Liver (tissue), 9 donors: ENCODE results near the gene GUCY1A2. TPM values are rescaled to one million over a fixed set of nuclear protein-coding genes. Genes with fewer than 3 reads are reported as not detected.
A peak's percentile ranks its signal among the peaks of the same experiment; 100 is the strongest.

Source experiments
- DNase-seq: peaks from one replicate; pipeline ENCODE4 v3.0.0-alpha.2; 2017; ENCODE audit warnings: low spot score
- H3K27ac ChIP-seq, 2 donors: one replicate each; pipeline ENCODE4 v1.7.0; 2013; ENCODE audit warnings: inconsistent platforms in 2 of 2, low read length in 2 of 2, control low read depth in 1 of 2, low read depth in 1 of 2, mild to moderate bottlenecking in 1 of 2
- H3K27me3 ChIP-seq, 4 donors: one replicate each; pipeline versions ENCODE4 v1.6.1 to v1.7.0; 2013; ENCODE audit warnings: low read length in 3 of 4, inconsistent platforms in 1 of 4, mild to moderate bottlenecking in 1 of 4, moderate library complexity in 1 of 4; ENCODE audit not compliant: control insufficient read depth in 4 of 4, insufficient read depth in 4 of 4
- H3K36me3 ChIP-seq, 4 donors: one replicate each; pipeline versions ENCODE4 v1.6.1 to v1.7.0; 2013; ENCODE audit warnings: low read length in 3 of 4, mild to moderate bottlenecking in 3 of 4, low read depth in 1 of 4, moderate library complexity in 1 of 4; ENCODE audit not compliant: control insufficient read depth in 4 of 4, insufficient read depth in 3 of 4
- H3K4me1 ChIP-seq, 4 donors: one replicate each; pipeline versions ENCODE4 v1.6.1 to v1.7.0; 2013; ENCODE audit warnings: low read length in 3 of 4, mild to moderate bottlenecking in 3 of 4, moderate library complexity in 1 of 4; ENCODE audit not compliant: control insufficient read depth in 4 of 4, insufficient read depth in 4 of 4
- H3K4me3 ChIP-seq, 3 donors: one replicate each; pipeline versions ENCODE4 v1.6.1 to v1.7.0; 2013; ENCODE audit warnings: low read length in 3 of 3, control low read depth in 1 of 3, low read depth in 1 of 3, mild to moderate bottlenecking in 1 of 3
- H3K9ac ChIP-seq, 2 donors: one replicate each; pipeline ENCODE4 v1.7.0; 2013; ENCODE audit warnings: low read length in 2 of 2, mild to moderate bottlenecking in 2 of 2, moderate library complexity in 2 of 2, control low read depth in 1 of 2, low read depth in 1 of 2
- H3K9me3 ChIP-seq, 4 donors: one replicate each; pipeline versions ENCODE4 v1.6.1 to v1.7.0; 2013; ENCODE audit warnings: low read length in 3 of 4; ENCODE audit not compliant: control insufficient read depth in 4 of 4
- EGR1 ChIP-seq, 2 donors: IDR thresholded peaks; 2 replicates each; pipeline ENCODE4 v1.6.1; 2016 to 2018; ENCODE audit warnings: antibody characterized with exemption in 2 of 2, low read depth in 2 of 2
- FOXA1 ChIP-seq: IDR thresholded peaks from 2 replicates; pipeline ENCODE4 v1.6.1; 2016; ENCODE audit warnings: antibody characterized with exemption
- FOXA2 ChIP-seq: IDR thresholded peaks from 2 replicates; pipeline ENCODE4 v1.6.1; 2016; ENCODE audit warnings: antibody characterized with exemption
- GABPA ChIP-seq, 2 donors: IDR thresholded peaks in 1 of 2; conservative IDR thresholded peaks in 1 of 2; 2 replicates each; pipeline ENCODE4 v1.6.1; 2016; ENCODE audit warnings: antibody characterized with exemption in 2 of 2, mild to moderate bottlenecking in 1 of 2, moderate library complexity in 1 of 2
- HNF4A ChIP-seq, 2 donors: conservative IDR thresholded peaks; 2 replicates each; pipeline ENCODE4 v1.6.1; 2016; ENCODE audit warnings: antibody characterized with exemption in 2 of 2, mild to moderate bottlenecking in 2 of 2
- HNF4G ChIP-seq: IDR thresholded peaks from 2 replicates; pipeline ENCODE4 v1.6.1; 2016; ENCODE audit warnings: antibody characterized with exemption
- JUND ChIP-seq, 2 donors: IDR thresholded peaks; 2 replicates each; pipeline ENCODE4 v1.6.1; 2016; ENCODE audit warnings: antibody characterized with exemption in 2 of 2
- NR2F2 ChIP-seq: IDR thresholded peaks from 2 replicates; pipeline ENCODE4 v1.6.1; 2016; ENCODE audit warnings: antibody characterized with exemption
- RAD21 ChIP-seq, 2 donors: IDR thresholded peaks; 2 replicates each; pipeline ENCODE4 v1.6.1; 2016; ENCODE audit warnings: antibody characterized with exemption in 2 of 2, mild to moderate bottlenecking in 2 of 2
- RXRA ChIP-seq, 2 donors: IDR thresholded peaks; 2 replicates each; pipeline ENCODE4 v1.6.1; 2017 to 2018; ENCODE audit warnings: antibody characterized with exemption in 2 of 2, mild to moderate bottlenecking in 1 of 2
- SP1 ChIP-seq: IDR thresholded peaks from 2 replicates; pipeline ENCODE4 v1.6.1; 2018; ENCODE audit warnings: antibody characterized with exemption, mild to moderate bottlenecking
- TAF1 ChIP-seq: conservative IDR thresholded peaks from 2 replicates; pipeline ENCODE4 v1.6.1; 2016; ENCODE audit warnings: antibody characterized with exemption, mild to moderate bottlenecking
- YY1 ChIP-seq: IDR thresholded peaks from 2 replicates; pipeline ENCODE4 v1.6.1; 2016; ENCODE audit warnings: antibody characterized with exemption, mild to moderate bottlenecking
- WGBS: extraction: QIAGEN DNeasy Blood & Tissue Kit; methylation state at CpG from one replicate; pipeline ENCODE4 v1.1.7; 2013; 5-methylcytosine and 5-hydroxymethylcytosine counted together
- polyA plus RNA-seq, 2 donors: library from polyadenylated mRNA; stranded (reverse) in 1 of 2; unstranded in 1 of 2; fragments of 200-250 nt in 1 of 2; fragments of >200 nt in 1 of 2; fragmentation: Nextera tagmentation in 1 of 2; extraction: Ambion mirVana in 1 of 2; gene quantifications; one replicate each; pipeline versions ENCODE4 v1.2.1 to v1.2.3, GENCODE V29; 2013 to 2015
- total RNA-seq, 2 donors: library from RNA; depleted of rRNA; stranded (reverse); fragments of >200 nt; gene quantifications; one replicate each; pipeline ENCODE4 v1.2.3, GENCODE V29; 2014
- TF ChIP-seq, protein P1 (sequence below): IDR thresholded peaks from 2 replicates; pipeline ENCODE4 v1.6.1; 2016; ENCODE audit warnings: antibody characterized with exemption, mild to moderate bottlenecking
- TF ChIP-seq, protein P2 (sequence below): IDR thresholded peaks from 2 replicates; pipeline ENCODE4 v1.6.1; 2016; ENCODE audit warnings: antibody characterized with exemption
- TF ChIP-seq, protein P3 (sequence below): IDR thresholded peaks from 2 replicates; pipeline ENCODE4 v1.6.1; 2016; ENCODE audit warnings: antibody characterized with exemption
- TF ChIP-seq, protein P4 (sequence below): IDR thresholded peaks from 2 replicates; pipeline ENCODE4 v1.6.1; 2016; ENCODE audit warnings: antibody characterized with exemption
- donor health status: healthy.
- donor health status: healthy.
- donor health status: healthy.
- donor health status: healthy.
- donor health status: healthy.

Gene GUCY1A2
- total and polyA plus RNA-seq, 4 donors: 0.55 to 4.4 (median 1.7) TPM

DNA sequence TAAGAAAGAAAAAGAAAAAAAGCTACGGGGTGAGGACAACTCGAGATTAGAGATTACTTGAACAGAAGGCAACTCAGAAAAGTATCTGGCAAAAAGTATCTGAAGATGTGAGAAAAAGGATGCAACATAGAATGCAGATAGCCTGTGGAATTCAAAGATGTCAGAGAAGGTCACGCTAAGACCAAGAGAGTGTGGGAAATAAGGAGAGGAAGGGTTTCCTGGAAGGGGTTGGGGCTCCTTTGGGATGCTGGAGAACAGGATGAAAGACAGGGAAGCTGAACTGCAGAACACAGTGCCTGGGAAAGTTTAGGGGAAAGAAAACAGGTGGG is 1.2 kb downstream of the GUCY1A2 start:
- no peak overlapping the region for H3K9ac ChIP-seq
- WGBS: 53% methylated on average over 3 of the region's 3 CpGs
- H3K36me3 ChIP-seq: no peaks in the 10 kb centered on the region
- TF ChIP-seq NR2F2 (peak; percentile 58), FOXA2 (no peak), GABPA (IDR thresholded peaks at IDR 0.05 in 1 of 2, conservative IDR thresholded peaks at IDR 0.05 in 1 of 2) (no peak)
- TF ChIP-seq, protein P1, sequence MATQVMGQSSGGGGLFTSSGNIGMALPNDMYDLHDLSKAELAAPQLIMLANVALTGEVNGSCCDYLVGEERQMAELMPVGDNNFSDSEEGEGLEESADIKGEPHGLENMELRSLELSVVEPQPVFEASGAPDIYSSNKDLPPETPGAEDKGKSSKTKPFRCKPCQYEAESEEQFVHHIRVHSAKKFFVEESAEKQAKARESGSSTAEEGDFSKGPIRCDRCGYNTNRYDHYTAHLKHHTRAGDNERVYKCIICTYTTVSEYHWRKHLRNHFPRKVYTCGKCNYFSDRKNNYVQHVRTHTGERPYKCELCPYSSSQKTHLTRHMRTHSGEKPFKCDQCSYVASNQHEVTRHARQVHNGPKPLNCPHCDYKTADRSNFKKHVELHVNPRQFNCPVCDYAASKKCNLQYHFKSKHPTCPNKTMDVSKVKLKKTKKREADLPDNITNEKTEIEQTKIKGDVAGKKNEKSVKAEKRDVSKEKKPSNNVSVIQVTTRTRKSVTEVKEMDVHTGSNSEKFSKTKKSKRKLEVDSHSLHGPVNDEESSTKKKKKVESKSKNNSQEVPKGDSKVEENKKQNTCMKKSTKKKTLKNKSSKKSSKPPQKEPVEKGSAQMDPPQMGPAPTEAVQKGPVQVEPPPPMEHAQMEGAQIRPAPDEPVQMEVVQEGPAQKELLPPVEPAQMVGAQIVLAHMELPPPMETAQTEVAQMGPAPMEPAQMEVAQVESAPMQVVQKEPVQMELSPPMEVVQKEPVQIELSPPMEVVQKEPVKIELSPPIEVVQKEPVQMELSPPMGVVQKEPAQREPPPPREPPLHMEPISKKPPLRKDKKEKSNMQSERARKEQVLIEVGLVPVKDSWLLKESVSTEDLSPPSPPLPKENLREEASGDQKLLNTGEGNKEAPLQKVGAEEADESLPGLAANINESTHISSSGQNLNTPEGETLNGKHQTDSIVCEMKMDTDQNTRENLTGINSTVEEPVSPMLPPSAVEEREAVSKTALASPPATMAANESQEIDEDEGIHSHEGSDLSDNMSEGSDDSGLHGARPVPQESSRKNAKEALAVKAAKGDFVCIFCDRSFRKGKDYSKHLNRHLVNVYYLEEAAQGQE: no peak
- TF ChIP-seq, protein P2, sequence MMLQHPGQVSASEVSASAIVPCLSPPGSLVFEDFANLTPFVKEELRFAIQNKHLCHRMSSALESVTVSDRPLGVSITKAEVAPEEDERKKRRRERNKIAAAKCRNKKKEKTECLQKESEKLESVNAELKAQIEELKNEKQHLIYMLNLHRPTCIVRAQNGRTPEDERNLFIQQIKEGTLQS: no peak
- H3K27me3 ChIP-seq: peaks cover 0 to 29% (median 9%) of the 10 kb centered on the region in 4 donors
- peaks cover 6 to 21% (median 16%) of the 10 kb centered on the region in 4 donors for H3K4me1 ChIP-seq
- no peak for DNase-seq
- H3K27ac ChIP-seq: no peak overlapping the region
- H3K9me3 ChIP-seq: no peaks in the 10 kb centered on the region
- peak overlapping the region in 2 of 3 donors; percentile 26 to 71 for H3K4me3 ChIP-seq

DNA sequence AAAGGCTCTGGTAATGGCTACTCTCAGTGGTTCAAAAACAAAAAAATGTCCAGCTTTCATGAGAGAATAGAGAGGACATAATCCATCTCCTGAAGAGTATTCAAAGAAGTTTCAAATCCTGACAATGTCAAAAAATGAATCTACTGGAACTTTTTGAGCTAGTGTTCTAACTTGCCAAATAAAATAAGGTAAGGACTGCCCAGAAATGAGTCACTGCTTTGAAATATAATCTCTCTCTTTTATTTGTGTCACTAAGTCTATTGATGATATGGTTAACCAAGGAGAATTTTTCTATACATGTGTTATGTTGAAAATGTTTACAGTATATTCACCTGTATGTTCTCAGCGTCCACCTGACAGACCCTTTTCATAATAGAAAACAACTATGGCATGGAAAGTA is 3.4 kb downstream of the GUCY1A2 start:
- no peak for DNase-seq
- 71% methylated on average over 1 of the region's 1 CpG for WGBS
- H3K36me3 ChIP-seq: no peaks in the 10 kb centered on the region
- peaks cover 0 to 29% (median 6%) of the 10 kb centered on the region in 4 donors for H3K27me3 ChIP-seq
- no peaks in the 10 kb centered on the region for H3K9me3 ChIP-seq
- H3K4me1 ChIP-seq: peaks cover 6 to 21% (median 16%) of the 10 kb centered on the region in 4 donors
- H3K9ac ChIP-seq: no peak overlapping the region
- no peak overlapping the region for H3K4me3 ChIP-seq
- TF ChIP-seq YY1 (no peak), SP1 (no peak), NR2F2 (no peak)
- H3K27ac ChIP-seq: no peak overlapping the region

DNA sequence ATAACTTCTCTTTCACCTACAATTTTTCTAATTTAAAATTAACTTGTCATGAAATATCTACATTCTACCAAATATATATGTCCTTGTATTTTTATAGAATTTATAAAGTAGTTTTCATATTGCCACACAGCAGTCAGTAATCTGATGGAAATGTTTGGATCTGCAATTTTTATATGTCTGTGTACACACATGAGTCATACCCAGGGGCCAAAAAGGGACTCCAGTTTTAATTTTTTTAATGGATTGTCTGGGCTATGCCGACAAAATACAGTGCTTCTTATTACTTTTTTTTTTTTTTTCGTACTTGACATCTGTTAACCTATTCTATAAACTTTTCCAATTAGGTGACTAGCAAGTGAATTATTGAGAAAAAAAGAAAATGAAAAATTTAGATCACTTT is 6.3 kb downstream of the GUCY1A2 start:
- no peaks in the 10 kb centered on the region for H3K9me3 ChIP-seq
- no peak overlapping the region for H3K27ac ChIP-seq
- H3K27me3 ChIP-seq: peaks cover 0 to 12% (median 0%) of the 10 kb centered on the region in 4 donors
- no peak overlapping the region for H3K4me3 ChIP-seq
- no peak overlapping the region for H3K9ac ChIP-seq
- H3K4me1 ChIP-seq: no peaks in the 10 kb centered on the region
- WGBS: 69% methylated on average over 2 of the region's 2 CpGs
- no peaks in the 10 kb centered on the region for H3K36me3 ChIP-seq
- no peak for DNase-seq
- TF ChIP-seq TAF1 (no peak), EGR1 (IDR thresholded peaks at IDR 0.05; ENCODE audit: low read depth in 2 of 2) (no peak), FOXA2 (no peak), HNF4A (conservative IDR thresholded peaks at IDR 0.05) (no peak), FOXA1 (no peak), HNF4G (no peak), RAD21 (IDR thresholded peaks at IDR 0.05) (no peak), NR2F2 (no peak), RXRA (IDR thresholded peaks at IDR 0.05) (no peak), JUND (IDR thresholded peaks at IDR 0.05) (no peak)
- TF ChIP-seq, protein P3, sequence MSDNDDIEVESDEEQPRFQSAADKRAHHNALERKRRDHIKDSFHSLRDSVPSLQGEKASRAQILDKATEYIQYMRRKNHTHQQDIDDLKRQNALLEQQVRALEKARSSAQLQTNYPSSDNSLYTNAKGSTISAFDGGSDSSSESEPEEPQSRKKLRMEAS: no peak
- TF ChIP-seq, protein P1: no peak
- TF ChIP-seq, protein P4, sequence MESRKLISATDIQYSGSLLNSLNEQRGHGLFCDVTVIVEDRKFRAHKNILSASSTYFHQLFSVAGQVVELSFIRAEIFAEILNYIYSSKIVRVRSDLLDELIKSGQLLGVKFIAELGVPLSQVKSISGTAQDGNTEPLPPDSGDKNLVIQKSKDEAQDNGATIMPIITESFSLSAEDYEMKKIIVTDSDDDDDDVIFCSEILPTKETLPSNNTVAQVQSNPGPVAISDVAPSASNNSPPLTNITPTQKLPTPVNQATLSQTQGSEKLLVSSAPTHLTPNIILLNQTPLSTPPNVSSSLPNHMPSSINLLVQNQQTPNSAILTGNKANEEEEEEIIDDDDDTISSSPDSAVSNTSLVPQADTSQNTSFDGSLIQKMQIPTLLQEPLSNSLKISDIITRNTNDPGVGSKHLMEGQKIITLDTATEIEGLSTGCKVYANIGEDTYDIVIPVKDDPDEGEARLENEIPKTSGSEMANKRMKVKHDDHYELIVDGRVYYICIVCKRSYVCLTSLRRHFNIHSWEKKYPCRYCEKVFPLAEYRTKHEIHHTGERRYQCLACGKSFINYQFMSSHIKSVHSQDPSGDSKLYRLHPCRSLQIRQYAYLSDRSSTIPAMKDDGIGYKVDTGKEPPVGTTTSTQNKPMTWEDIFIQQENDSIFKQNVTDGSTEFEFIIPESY: no peak
- TF ChIP-seq, protein P2: no peak
